ENCODE data around the gene CD7.

- no peak for TF ChIP-seq POLR2A (IDR thresholded peaks at IDR 0.05; ENCODE audit: low read depth, low read length)
- no peak for TF ChIP-seq POLR2AphosphoS5 (IDR thresholded peaks at IDR 0.05; ENCODE audit: low read depth, low read length)
These were observed 10.3 kb upstream of the CD7 start for GRCh38 chr17:82327757-82328140.

Measured in GM12892 (cell line).